ENCODE data around the gene FIGN.

The FIGN gene

DNA sequence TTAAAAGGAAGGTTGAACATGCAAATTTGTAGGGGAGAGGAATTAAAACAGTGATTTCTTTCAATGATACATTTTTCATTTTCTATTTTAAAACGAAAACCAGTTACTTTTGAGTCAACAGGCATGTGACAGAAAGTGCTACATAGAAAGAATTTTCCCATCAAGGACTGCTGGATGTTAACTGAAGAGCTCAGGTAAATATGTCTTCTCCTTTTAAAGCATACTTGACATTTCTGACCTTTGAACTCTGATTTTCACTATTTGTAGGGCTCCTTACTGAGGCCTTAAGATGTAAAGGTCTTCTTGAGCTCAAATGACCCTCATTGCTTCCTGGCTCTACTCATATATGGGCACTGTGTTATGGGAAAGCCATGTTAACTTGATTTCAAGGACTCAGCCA lies 32.4 kb downstream of the FIGN start:
- no peak for DNase-seq

DNA sequence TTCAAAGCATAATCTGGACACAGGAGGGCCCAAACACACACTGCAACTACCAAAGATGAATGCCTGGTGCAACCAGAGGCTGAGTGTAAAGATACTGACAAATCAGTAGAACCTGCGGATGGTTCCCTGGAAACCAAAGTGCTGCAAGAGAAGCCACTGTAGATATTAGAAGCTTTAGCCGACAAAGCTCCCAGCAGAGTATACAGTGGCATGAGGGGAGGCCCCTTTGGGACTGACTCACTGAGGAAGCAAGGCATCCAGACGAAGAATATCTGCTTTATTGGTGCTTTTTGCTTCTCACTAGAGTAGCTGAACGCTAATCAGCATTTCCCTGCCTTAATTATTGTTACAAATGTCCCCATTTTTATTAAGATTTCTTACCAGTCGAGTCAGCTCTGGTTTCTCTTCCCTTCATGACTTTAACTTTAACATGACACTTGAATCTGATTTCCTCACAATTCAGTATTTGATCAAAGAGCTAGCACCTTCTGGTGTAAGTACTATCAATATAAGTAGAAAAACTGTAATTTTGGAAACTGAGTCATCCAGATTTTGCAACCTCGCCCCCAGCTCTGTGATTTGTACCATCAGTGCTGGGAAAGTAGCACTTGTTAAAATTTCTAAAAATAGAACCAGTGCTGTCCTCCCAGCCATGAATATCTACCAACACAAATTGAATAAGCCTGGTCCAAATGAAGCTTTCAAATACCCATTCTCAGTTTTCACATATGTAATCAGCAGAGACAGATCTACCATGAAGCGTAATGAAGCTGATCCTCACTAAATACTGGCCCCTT lies 34.2 kb downstream of the FIGN start:
- DNase-seq = no peak

DNA sequence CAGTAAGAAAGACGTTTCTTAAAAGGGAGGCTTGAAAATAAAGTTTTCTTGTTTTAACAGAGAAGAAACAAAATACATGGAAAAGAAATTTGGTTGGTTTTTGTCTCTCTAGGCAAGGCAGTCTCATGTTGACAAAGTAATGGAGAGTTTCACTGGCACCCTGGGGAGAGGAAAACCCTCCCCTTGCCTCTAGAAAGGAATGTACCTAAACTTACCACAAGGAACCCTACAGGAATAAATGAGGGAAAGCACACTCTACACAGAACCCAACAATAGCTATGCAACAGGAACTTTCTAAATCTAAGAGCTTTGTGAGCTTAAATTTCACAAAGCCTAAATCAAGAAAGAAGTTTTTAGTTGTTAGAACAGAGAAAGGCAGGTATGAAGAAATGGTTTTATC lies 37.0 kb downstream of the FIGN start:
- no peak for DNase-seq

GRCh38 chr2:163697846-163698637 lies 37.8 kb downstream of the FIGN start:
- DNase-seq = no peak

DNA sequence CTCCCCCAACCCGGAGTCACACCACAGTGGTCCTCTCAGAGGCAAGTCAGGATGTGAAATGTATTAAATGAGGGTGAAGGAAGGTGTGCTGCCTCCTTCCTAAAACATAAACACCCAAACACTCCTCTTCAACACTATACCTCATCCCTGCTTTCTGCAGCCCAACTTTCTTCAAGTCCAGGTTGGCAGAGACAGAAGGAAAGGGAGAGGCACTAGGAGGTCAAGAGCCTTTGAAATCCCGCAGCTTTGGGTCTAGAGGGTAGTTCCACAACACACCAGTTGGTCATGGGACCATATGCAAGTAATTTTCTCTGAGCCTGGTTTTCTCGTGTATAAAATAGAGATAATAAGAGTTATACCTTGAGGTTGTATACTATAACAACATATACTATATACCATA lies 38.4 kb downstream of the FIGN start:
- DNase-seq = no peak

DNA sequence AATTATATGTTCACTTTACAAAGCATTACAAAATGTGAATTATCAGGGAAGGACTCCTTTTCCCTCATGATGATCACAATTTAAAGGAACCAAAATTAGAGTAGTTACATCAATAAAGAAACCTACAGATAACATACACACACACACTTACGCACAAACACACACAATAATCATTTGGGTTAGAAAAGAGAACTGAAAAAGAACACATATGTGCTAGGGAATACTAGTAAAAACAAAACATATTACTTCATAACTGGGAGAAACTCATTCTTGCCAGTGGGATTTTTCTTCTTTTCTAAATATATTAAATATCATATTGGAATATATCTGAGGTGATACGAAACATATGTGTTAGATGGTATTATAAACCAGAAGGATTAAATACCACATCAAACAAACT lies 42.3 kb downstream of the FIGN start:
- no peak for DNase-seq

GRCh38 chr2:163692611-163693482 lies 43.0 kb downstream of the FIGN start:
- no peak for DNase-seq

DNA sequence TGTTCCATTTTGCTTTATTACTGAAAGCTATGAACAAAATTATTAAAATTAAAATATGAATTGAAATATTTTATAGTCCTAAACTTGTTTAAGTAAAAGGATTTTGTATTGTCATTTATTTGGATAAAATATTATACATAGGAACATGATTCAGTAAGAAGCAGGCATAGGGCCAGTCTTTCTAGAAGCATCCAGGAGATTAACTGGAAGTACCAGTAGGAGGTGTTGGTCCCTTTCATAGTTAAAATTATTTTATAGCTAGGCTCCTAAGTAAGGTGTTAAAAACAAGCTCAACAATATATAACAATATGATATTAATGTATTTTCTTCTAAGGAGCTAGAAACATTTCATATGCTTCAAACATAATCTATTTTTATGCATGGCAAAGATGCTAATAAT lies 43.7 kb downstream of the FIGN start:
- no peak for DNase-seq

DNA sequence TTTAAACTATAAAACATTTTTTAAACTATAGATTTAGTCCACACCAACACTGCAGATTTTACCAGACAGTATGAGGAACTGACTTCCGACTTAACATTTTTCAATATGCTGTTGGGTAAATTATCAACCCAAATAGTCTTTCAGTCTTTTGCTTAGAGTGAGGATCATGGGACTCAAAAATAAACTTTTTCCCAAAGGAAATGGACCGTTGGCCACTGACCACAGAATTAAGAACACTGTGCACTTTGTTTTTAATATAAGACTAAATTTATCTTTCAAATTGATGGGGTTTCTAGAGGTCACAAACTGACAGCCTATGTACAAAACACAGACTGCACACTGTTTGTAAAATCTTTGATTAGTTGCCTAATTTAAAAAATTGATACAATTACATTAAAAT lies 44.9 kb downstream of the FIGN start:
- no peak for DNase-seq

DNA sequence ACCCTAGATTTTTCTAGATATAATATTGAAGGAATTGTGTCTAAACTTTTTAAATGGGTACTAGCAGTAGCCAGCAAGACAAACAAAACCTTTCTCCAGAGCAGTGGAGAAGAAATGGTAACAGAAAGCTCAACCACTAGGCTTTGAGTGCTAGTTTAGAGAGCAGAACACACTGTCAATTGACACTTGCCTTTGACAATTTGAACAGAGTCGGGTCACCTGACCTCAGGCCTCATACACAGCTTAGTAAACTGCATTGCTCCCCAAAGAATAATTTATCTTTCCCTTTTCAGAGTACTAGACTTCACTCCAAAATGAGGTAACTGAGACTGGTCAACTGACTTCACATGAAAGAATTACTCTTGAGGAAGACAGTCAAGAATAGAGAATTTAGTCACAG lies 48.6 kb downstream of the FIGN start:
- no peak for DNase-seq

- no peak for DNase-seq
Observed at GRCh38 chr2:163686289-163686688, 49.5 kb downstream of the FIGN start.

GRCh38 chr2:163682695-163683094 lies 53.1 kb downstream of the FIGN start:
- no peak for DNase-seq

DNA sequence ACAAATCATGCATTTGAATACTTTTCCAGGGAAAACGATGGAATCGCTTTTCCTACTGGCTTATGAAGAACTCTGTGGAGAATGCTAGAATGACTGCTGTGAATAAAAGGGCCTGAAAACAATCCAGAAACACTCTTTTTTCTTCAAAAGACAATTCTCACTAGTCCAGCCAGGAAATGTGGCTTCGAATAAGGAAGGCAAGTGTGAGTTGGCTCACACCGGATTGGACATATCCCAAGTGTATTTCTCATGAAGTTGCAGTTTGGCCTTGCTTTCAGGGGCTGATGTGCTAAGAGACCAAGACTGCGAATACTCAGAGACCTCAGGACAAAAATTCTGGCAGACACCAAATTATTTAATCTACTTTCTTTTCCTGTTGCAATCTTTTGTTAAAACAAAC lies 54.1 kb downstream of the FIGN start:
- peak; percentile 34 for DNase-seq

- DNase-seq = no peak
Observed at GRCh38 chr2:163675388-163675787, 60.4 kb downstream of the FIGN start.

- no peak for DNase-seq
Observed at GRCh38 chr2:163673522-163673921, 62.3 kb downstream of the FIGN start.

DNA sequence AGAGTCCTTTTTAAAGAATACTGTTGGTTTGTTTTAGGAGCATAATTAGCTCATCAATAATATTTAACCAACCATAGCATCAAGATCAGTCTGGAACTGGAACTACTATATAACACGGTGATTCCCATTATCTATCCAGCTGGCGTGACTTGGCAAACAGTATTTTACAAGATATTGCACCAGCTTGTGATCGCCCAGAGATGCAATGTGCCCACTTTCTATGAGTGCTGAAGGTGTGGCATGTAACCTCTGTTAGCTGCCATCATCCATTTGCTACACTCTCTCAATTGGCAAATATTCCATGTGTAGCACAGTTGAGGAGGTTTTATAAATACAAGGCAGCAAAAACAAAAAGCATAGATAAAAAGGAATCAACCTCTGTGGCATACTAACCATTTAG lies 64.9 kb downstream of the FIGN start:
- no peak for DNase-seq

DNA sequence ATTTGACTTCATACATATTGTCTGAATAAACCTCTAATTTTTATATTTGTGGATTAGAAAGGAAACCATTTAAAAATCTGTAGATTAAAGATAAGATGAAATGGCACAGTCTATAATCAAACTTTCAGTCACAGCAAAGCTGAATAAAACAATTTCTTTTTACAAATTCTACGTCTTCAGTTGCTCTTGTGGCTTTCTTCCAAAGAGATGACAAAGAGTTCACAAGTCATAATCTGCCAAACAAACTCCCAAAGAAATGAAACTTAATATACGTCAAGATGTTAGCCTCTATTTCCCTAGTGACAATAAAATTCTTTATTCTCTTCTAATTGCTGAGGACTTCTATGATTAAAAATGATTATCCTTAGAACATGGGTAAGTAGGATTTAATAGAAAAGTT lies 66.3 kb downstream of the FIGN start:
- no peak for DNase-seq

DNA sequence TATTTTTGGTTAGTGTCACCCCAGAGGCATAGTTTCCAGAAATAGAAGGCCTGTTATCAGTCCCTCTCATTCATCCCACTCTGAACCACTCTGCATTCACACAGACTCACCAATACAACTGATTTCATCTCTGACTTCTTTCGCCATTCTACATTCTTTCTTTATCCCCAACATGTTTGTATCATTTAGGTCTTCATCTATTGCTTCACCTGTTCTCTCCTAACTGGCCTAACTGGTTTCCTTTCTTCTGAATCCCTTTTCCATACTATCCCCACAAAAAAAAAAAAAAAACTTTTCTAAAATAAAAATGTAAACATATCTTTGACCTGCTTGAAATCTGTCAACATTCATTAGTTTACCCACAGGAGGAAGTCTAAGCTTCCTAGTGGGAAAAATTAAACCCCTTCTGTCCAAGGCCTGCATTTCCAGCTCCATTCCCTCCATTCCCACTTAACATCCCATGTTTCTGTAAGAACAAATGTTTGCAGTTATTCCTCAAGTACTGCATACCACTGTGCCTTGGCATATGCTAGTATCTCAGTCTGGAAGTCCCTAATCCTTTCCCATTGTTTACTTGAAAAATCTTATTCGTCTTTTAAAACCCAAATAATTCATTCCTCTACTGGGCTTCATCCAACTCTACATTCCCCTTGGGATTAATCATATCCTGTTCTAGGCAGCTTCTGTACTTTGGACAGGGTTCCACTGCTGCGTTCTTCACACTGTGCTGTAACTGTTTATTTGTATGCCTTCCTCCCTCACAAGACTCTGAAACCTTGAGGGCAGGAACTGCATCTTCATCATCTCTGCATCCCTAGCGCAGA lies 68.5 kb downstream of the FIGN start:
- no peak for DNase-seq

DNA sequence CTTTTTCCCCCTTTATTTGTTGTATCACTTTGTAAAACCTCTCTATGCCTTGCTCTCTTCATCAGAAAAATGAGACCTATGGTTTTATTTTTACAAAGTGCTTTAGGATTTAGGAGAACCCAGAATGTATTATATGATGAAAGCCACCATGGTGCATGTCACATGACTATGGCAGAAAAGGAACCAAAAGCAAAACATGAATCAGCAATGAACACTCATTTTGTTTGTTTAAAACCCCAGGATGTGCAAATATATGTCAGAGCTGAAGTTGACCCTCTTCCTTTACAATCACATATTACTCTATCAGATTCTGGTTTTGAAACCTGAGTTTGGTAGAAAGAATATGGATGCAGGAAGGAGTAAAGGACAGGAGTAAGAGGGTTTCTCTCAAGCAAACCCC lies 70.0 kb downstream of the FIGN start:
- no peak for DNase-seq

GRCh38 chr2:163665051-163665450 lies 70.8 kb downstream of the FIGN start:
- no peak for DNase-seq

GRCh38 chr2:163664610-163665009 lies 71.2 kb downstream of the FIGN start:
- DNase-seq = no peak

- no peak for DNase-seq
Observed at GRCh38 chr2:163662141-163662780, 73.5 kb downstream of the FIGN start.
